ENCODE data around the gene SEPSECS. TPM values are rescaled to one million over a fixed set of nuclear protein-coding genes. Genes with fewer than 3 reads are reported as not detected.

Gene SEPSECS
- total and polyA plus RNA-seq, 2 of the 8 experiments (the other 6 are each of a cell fraction or from before 2014, with no cell fraction given) = 1.9 to 4.1 TPM

- Histone ChIP-seq H3K79me2 (ENCODE audit: control insufficient read depth in 1 of 2, insufficient read depth in 2 of 2, low read length in 2 of 2) (no peaks in the 10 kb centered on the region), H3K4me2 (ENCODE audit: insufficient read depth in 1 of 2, low read depth in 2 of 2, low read length in 2 of 2) (no peak overlapping the region), H3K79me1 (ENCODE audit: low read depth, low read length) (no peaks in the 10 kb centered on the region), H2BK20ac (ENCODE audit: low read length) (no peak overlapping the region), H3K4ac (replicated peaks; ENCODE audit: insufficient read length, low read depth, low read length) (no peak overlapping the region), H4K91ac (replicated peaks; ENCODE audit: insufficient read length, low read length) (no peak overlapping the region), H3K18ac (ENCODE audit: extremely low read depth, low read length) (no peak overlapping the region; the same call in 1 of the 2 replicates), H3K23ac (ENCODE audit: insufficient read length) (no peak overlapping the region), H2BK5ac (ENCODE audit: low read depth, low read length) (no peak overlapping the region), H3K9ac (replicated peaks in 1 of 4; ENCODE audit: extremely low read depth in 1 of 4, low read depth in 3 of 4, low read length in 3 of 4) (no peak overlapping the region), H4K5ac (ENCODE audit: insufficient read length, low read depth, low read length) (no peak overlapping the region), H3K4me3 (ENCODE audit: extremely low read depth in 1 of 4, insufficient read depth in 2 of 4, low read depth in 3 of 4, low read length in 4 of 4) (no peak overlapping the region), H4K20me1 (replicated peaks in 1 of 2; ENCODE audit: control insufficient read depth in 1 of 2, insufficient read depth in 2 of 2, low read length in 2 of 2) (no peaks in the 10 kb centered on the region), H3K4me1 (replicated peaks in 1 of 4; ENCODE audit: control insufficient read depth in 3 of 4, insufficient read depth in 4 of 4, low read length in 3 of 4) (no peaks in the 10 kb centered on the region), H3K36me3 (ENCODE audit: control insufficient read depth in 2 of 4, insufficient read depth in 4 of 4, low read length in 3 of 4) (no peaks in the 10 kb centered on the region), H3K14ac (ENCODE audit: insufficient read length) (no peak overlapping the region), H2AK5ac (ENCODE audit: low read depth, low read length) (no peak overlapping the region), H3K27me3 (replicated peaks in 1 of 4; ENCODE audit: control insufficient read depth in 3 of 4, extremely low read depth in 1 of 4, insufficient read depth in 3 of 4, low read length in 3 of 4) (no peaks in the 10 kb centered on the region), H2BK120ac (replicated peaks; ENCODE audit: low read depth, low read length) (no peak overlapping the region), H2AFZ (ENCODE audit: low read length) (no peak overlapping the region), H4K8ac (ENCODE audit: extremely low read depth, insufficient read depth, low read length) (no peak overlapping the region), H3K23me2 (ENCODE audit: low read depth, low read length) (no peaks in the 10 kb centered on the region), H3K9me3 (ENCODE audit: insufficient read depth in 2 of 2, low read depth in 1 of 2, low read length in 1 of 2) (no peaks in the 10 kb centered on the region), H2BK12ac (ENCODE audit: low read depth, low read length) (no peak overlapping the region), H2BK15ac (ENCODE audit: low read length) (no peak overlapping the region), H3K56ac (replicated peaks; ENCODE audit: insufficient read length, low read depth, low read length) (no peak overlapping the region), H3K27ac (ENCODE audit: low read depth, low read length) (no peak overlapping the region)
- whole genome bisulfite sequencing, 2 experiments (ENCODE audit: extremely low coverage in 1 of 2, insufficient coverage in 1 of 2, insufficient read length in 1 of 2, insufficient replicate concordance in 2 of 2, low coverage in 1 of 2, low lambda C conversion rate in 2 of 2, missing lambda C conversion rate in 1 of 2) = 84% methylated on average over 3 of the region's 3 CpGs; no CpG with 5 or more reads in 1 of the 2 experiments
- CTCF ChIA-PET (ENCODE audit: partially characterized antibody) = interaction anchor here (1.2 kb wide), 1 partner anchor 68 kb away, joined by 3 read pairs; no protein-coding TSS in a partner anchor
- no peak for FAIRE-seq
- DNase-seq (ENCODE audit: low read depth in 1 of 2, low spot score in 2 of 2) = no peak
- TF ChIP-seq CREB1 (IDR thresholded peaks at IDR 0.05) (no peak), TAF1 (IDR thresholded peaks at IDR 0.05; ENCODE audit: low read depth, low read length) (no peak)
- POLR2A ChIA-PET (ENCODE audit: partially characterized antibody) = no interaction called here
Measured at GRCh38 chr4:25112995-25113380, 47.3 kb downstream of the SEPSECS start.

Measured in H1 (cell line).